ENCODE data around the gene OTOG. TPM values are rescaled to one million over a fixed set of nuclear protein-coding genes. Genes with fewer than 3 reads are reported as not detected.

The OTOG gene
- total RNA-seq, 1 experiment from 2014 or later, result 0.35 TPM

DNA sequence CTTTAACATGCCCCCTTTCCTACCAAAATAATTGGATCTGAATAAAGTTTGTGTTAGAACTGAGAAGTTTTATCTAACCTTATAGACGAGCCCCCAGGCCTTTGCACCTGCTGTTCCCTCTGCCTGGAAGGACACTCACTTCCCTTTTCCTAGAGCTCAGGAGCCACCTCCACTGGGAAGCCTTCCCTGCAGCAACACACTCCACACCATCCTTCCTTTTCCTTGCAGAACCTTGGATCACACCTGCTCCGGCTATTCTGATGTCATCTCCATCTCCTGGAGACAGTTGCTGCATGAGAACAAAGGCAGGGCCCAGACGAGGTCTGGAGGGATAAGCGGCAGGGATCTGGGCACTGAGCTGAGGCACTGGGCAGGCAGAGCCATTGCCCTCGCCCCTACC is 149.7 kb downstream of the OTOG start:
- DNase-seq, result no peak
- no peaks in the 10 kb centered on the region for H3K4me1 ChIP-seq (ENCODE audit: insufficient read depth, low read length)
- TF ChIP-seq, protein P1, sequence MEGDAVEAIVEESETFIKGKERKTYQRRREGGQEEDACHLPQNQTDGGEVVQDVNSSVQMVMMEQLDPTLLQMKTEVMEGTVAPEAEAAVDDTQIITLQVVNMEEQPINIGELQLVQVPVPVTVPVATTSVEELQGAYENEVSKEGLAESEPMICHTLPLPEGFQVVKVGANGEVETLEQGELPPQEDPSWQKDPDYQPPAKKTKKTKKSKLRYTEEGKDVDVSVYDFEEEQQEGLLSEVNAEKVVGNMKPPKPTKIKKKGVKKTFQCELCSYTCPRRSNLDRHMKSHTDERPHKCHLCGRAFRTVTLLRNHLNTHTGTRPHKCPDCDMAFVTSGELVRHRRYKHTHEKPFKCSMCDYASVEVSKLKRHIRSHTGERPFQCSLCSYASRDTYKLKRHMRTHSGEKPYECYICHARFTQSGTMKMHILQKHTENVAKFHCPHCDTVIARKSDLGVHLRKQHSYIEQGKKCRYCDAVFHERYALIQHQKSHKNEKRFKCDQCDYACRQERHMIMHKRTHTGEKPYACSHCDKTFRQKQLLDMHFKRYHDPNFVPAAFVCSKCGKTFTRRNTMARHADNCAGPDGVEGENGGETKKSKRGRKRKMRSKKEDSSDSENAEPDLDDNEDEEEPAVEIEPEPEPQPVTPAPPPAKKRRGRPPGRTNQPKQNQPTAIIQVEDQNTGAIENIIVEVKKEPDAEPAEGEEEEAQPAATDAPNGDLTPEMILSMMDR (conservative IDR thresholded peaks at IDR 0.05), result no peak
- H3K79me1 ChIP-seq (ENCODE audit: insufficient read depth, low read depth, low read length, poor library complexity, severe bottlenecking), result no peaks in the 10 kb centered on the region
- H2BK120ac ChIP-seq (ENCODE audit: low read depth, low read length, poor library complexity, severe bottlenecking), result no peak overlapping the region
- no peak overlapping the region for H3K4ac ChIP-seq (ENCODE audit: low read depth, low read length)
- no peak overlapping the region for H3K14ac ChIP-seq (ENCODE audit: insufficient read depth, low read length)
- no peak overlapping the region for H2BK5ac ChIP-seq (ENCODE audit: insufficient read length, low read length)
- Mint-ChIP-seq H3K27me3 (ENCODE audit: low read depth) (peaks cover 65% of the 10 kb centered on the region), H3K9me3 (no peaks in the 10 kb centered on the region), H3K27ac (no peak overlapping the region), H3K4me3 (peak overlapping the region in 1 of 2 experiments; percentile 47; a peak in 1 of 5 replicates), H3K4me1 (peaks cover 0 to 17% of the 10 kb centered on the region in 2 experiments; a peak in 3 of 4 replicates), H3K36me3 (ENCODE audit: insufficient read depth in 1 of 3, low read depth in 3 of 3) (no peaks in the 10 kb centered on the region)
- H3K9ac ChIP-seq (ENCODE audit: extremely low read depth, insufficient read length, low read length), result no peak overlapping the region
- H3K79me2 ChIP-seq (ENCODE audit: insufficient read depth, low read length), result 0 out of 2 replicates have a peak, but pooled peaks cover 1% of the 10 kb centered on the region
- H4K20me1 ChIP-seq (ENCODE audit: control insufficient read depth, insufficient read depth, insufficient read length), result no peaks in the 10 kb centered on the region
- H2BK12ac ChIP-seq (ENCODE audit: insufficient read length, low read depth, low read length), result no peak overlapping the region
- no peak overlapping the region for H4K8ac ChIP-seq (replicated peaks; ENCODE audit: insufficient read length, low read depth, low read length)
- H2AFZ ChIP-seq (ENCODE audit: low read length), result no peak overlapping the region
- H3K56ac ChIP-seq (ENCODE audit: insufficient read length, low read depth, low read length), result no peak overlapping the region
- no peaks in the 10 kb centered on the region for H3K9me3 ChIP-seq (ENCODE audit: control insufficient read depth, low read depth, low read length)
- H3K27ac ChIP-seq (ENCODE audit: insufficient read length, low read depth, low read length), result no peak overlapping the region
- H3K23me2 ChIP-seq (ENCODE audit: insufficient read length, low read depth, low read length, poor library complexity, severe bottlenecking), result peaks cover 4% of the 10 kb centered on the region
- H3K18ac ChIP-seq (ENCODE audit: insufficient read length, low read depth, low read length), result no peak overlapping the region
- H3T11ph ChIP-seq (ENCODE audit: low read length), result no peak overlapping the region
- no peak overlapping the region for H2BK20ac ChIP-seq (ENCODE audit: low read depth, low read length, poor library complexity, severe bottlenecking)
- no peak overlapping the region for H4K91ac ChIP-seq (ENCODE audit: insufficient read length, low read depth, low read length)
- no CpG with 5 or more reads among the region's 5 CpGs for WGBS (ENCODE audit: extremely low coverage, insufficient read length, low lambda C conversion rate)
- H3K27me3 ChIP-seq (ENCODE audit: insufficient read depth, low read length), result peaks cover 19% of the 10 kb centered on the region
- H4K5ac ChIP-seq (ENCODE audit: insufficient read length, low read depth, low read length), result no peak overlapping the region
- no peak overlapping the region for H3K4me2 ChIP-seq (ENCODE audit: insufficient read depth, insufficient read length, low read length)
- no peak overlapping the region for H2BK15ac ChIP-seq (ENCODE audit: low read depth, low read length)
- H3K23ac ChIP-seq (ENCODE audit: insufficient read length, low read depth, low read length), result no peak overlapping the region
- H2AK5ac ChIP-seq (ENCODE audit: insufficient read length, low read length), result no peak overlapping the region

Other genes with a start within 250 kb of the OTOG start
- gene NCR3LG1, start 195.5 kb upstream of the OTOG start, total RNA-seq (2021), result 0.94 and 1.4 TPM in 2 replicates
- 2.3 and 2.9 TPM in 2 replicates for gene KCNJ11, start 158.6 kb upstream of the OTOG start, total RNA-seq (2021)
- 2.4 and 3.2 TPM in 2 replicates for gene ABCC8, start 70.4 kb upstream of the OTOG start, total RNA-seq (2021)
- gene USH1C, start 2.8 kb upstream of the OTOG start, total RNA-seq (2021), result 1.0 and 1.5 TPM in 2 replicates
- not detected in 2 replicates for gene MYOD1, start 172.3 kb downstream of the OTOG start, total RNA-seq (2021)
- 0.04 TPM in 1 of 2 replicates, not detected in the other for gene KCNC1, start 187.5 kb downstream of the OTOG start, total RNA-seq (2021)